ENCODE results near the gene AFG1L. TPM values are rescaled to one million over a fixed set of nuclear protein-coding genes. Genes with fewer than 3 reads are reported as not detected.
A peak's percentile ranks its signal among the peaks of the same experiment; 100 is the strongest.
"Not testable (repeated sequence)": the region's sequence is repeated elsewhere in the genome, so short reads cannot be mapped to it uniquely, and the experiment has no call there.

AFG1L gene
- total and polyA plus RNA-seq, 7 donors = 2.4 to 10.4 (median 5.4) TPM

DNA sequence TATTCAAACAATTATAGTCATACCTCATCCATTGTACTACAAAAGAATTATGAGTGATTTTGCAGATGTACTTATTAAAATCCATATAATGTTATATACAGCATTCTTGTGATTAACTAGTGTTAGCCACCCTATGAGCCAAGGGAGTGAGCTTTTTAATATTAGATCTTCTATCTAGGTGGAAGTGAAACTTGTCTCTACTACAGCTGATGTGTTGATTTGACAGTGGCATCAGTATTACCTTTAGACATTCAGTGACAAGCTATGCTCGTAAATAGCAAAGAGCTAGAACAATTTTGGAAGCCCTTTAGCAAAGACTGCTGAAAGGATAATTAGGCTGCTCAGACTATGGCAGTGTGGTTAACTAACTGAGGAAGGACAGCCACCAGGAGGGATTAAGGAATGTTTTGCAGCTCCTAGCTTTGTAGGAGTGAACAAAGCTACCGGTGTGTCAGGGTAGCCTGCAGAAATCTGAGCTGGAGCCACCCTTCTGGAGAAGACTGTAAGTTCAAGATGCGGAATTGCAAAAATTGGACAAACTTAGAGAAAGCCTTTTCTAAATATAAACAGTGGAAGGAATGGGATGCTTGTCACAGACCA lies 73.7 kb downstream of the AFG1L start:
- intact Hi-C loops (cut with DNase I) = no loop called here
- WGBS, 3 donors = 71 to 78% (median 73%) methylated on average over 3 of the region's 3 CpGs
- Histone ChIP-seq H3K4me1 (peaks cover 8% of the 10 kb centered on the region), H3K4me3 (no peak overlapping the region), H3K27ac (peak overlapping the region; percentile 20), H3K36me3 (ENCODE audit: insufficient read depth in 1 of 2, low read depth in 1 of 2) (no peaks in the 10 kb centered on the region), H3K27me3 (ENCODE audit: insufficient read depth in 3 of 3, low read length in 2 of 3) (no peaks in the 10 kb centered on the region), H3K9me3 (no peaks in the 10 kb centered on the region)
- TF ChIP-seq CTCF (IDR thresholded peaks at IDR 0.05) = no peak
- ATAC-seq (no peak), DNase-seq (no peak)

DNA sequence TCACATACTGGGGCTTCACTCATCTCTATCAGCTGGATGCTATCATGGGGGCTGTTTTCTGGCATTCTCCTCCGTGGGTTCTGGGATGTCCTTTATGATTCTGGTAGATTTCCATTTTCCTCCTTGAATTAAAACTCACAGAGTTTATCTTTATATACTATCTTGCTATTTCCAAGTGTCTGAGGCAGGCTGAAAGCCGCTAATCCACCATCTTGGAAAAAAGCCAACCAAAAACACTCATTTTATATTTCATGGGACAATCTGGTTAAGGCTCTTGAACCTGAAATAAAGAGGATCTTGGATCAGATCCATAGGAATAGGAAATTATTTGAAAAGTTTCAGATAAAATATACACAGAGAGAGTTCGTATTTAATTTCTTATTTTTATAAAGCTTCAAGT lies 86.0 kb downstream of the AFG1L start:
- no peaks in the 10 kb centered on the region for H3K4me1 ChIP-seq
- H3K9me3 ChIP-seq = no peaks in the 10 kb centered on the region
- intact Hi-C loops (cut with DNase I) = no loop called here
- no peak overlapping the region for H3K4me3 ChIP-seq
- WGBS, 3 donors = 79 to 82% (median 79%) methylated on average over 3 of the region's 3 CpGs
- DNase-seq = no peak
- H3K27ac ChIP-seq = no peak overlapping the region
- no peak for TF ChIP-seq CTCF (IDR thresholded peaks at IDR 0.05)
- ATAC-seq = no peak
- no peaks in the 10 kb centered on the region for H3K36me3 ChIP-seq (ENCODE audit: insufficient read depth in 1 of 2, low read depth in 1 of 2)
- no peaks in the 10 kb centered on the region for H3K27me3 ChIP-seq (ENCODE audit: insufficient read depth in 3 of 3, low read length in 2 of 3)

DNA sequence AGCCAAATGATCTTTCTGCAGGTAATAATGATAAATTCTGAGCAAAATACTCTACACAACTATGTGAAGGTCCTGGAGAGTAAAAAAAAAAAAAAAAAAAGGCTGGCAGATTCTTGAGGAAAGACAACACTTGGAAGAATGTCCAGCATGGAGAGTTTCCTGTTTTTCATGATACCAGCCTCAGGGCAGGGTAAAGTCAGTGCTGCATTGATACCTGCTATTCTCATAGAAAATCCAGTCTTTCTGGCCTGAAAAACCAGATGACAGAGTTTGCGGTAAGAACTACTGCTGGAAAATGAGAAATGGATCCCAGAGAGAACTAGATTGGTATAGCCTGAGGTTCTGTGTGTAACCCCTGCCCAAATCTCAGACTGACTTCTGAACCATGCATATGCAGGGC lies 89.1 kb downstream of the AFG1L start:
- no peak for TF ChIP-seq CTCF (IDR thresholded peaks at IDR 0.05)
- Histone ChIP-seq H3K36me3 (ENCODE audit: insufficient read depth in 1 of 2, low read depth in 1 of 2) (no peaks in the 10 kb centered on the region), H3K27ac (no peak overlapping the region), H3K4me3 (no peak overlapping the region), H3K9me3 (no peaks in the 10 kb centered on the region), H3K4me1 (no peaks in the 10 kb centered on the region), H3K27me3 (ENCODE audit: insufficient read depth in 3 of 3, low read length in 2 of 3) (no peaks in the 10 kb centered on the region)
- DNase-seq (no peak), ATAC-seq (no peak)
- intact Hi-C loops (cut with DNase I) = no loop called here
- 90 to 100% (median 100%) methylated on average over 1 of the region's 1 CpG for WGBS, 3 donors

- DNase-seq; H3K9me3 ChIP-seq; H3K27ac ChIP-seq; ATAC-seq; H3K4me1 ChIP-seq; H3K36me3 ChIP-seq (ENCODE audit: insufficient read depth in 1 of 2, low read depth in 1 of 2); intact Hi-C loops (cut with DNase I); H3K4me3 ChIP-seq; H3K27me3 ChIP-seq (ENCODE audit: insufficient read depth in 3 of 3, low read length in 2 of 3): not testable (repeated sequence)
- 86 to 92% (median 92%) methylated on average over 3 to 4 of the region's 4 CpGs for WGBS, 3 donors
Measured at GRCh38 chr6:108389190-108389589, 94.3 kb downstream of the AFG1L start.

GRCh38 chr6:108395297-108395696 lies 100.4 kb downstream of the AFG1L start:
- DNase-seq (no peak), ATAC-seq (no peak)
- intact Hi-C loops (cut with DNase I) = no loop called here
- no peak overlapping the region for H3K4me3 ChIP-seq
- H3K27me3 ChIP-seq (ENCODE audit: insufficient read depth in 3 of 3, low read length in 2 of 3) = no peaks in the 10 kb centered on the region
- H3K4me1 ChIP-seq = no peaks in the 10 kb centered on the region
- no peak for TF ChIP-seq CTCF (IDR thresholded peaks at IDR 0.05)
- no peak overlapping the region for H3K27ac ChIP-seq
- H3K36me3 ChIP-seq (ENCODE audit: insufficient read depth in 1 of 2, low read depth in 1 of 2) = no peaks in the 10 kb centered on the region
- 94 to 96% (median 96%) methylated on average over 2 of the region's 2 CpGs for WGBS, 3 donors
- no peaks in the 10 kb centered on the region for H3K9me3 ChIP-seq
